HepG2 (cell line): ENCODE results near the gene PPP6R2. TPM values are rescaled to one million over a fixed set of nuclear protein-coding genes. Genes with fewer than 3 reads are reported as not detected.

Experiments used
- DNMT1 ChIP-seq: sonication (generic); formaldehyde crosslinking; IDR thresholded peaks from 2 replicates; pipeline ENCODE4 v1.5.1; 2020; ENCODE audit warnings: mild to moderate bottlenecking, missing genetic modification reagents
- FOXK2 ChIP-seq: fragments of 450-650 bp; IDR thresholded peaks from 2 replicates; pipeline ENCODE4 v1.6.1; 2016
- HINFP ChIP-seq: sonication (generic); formaldehyde crosslinking; IDR thresholded peaks from 2 replicates; pipeline ENCODE4 v1.4.0; 2020; ENCODE audit warnings: low read depth, mild to moderate bottlenecking, missing genetic modification reagents
- HOXA9 ChIP-seq: sonication (generic); formaldehyde crosslinking; IDR thresholded peaks from 2 replicates; pipeline ENCODE4 v1.8.1; 2022; ENCODE audit warnings: missing genetic modification reagents, mild to moderate bottlenecking, moderate library complexity, borderline replicate concordance
- IKZF5 ChIP-seq: IDR thresholded peaks from 2 replicates; pipeline ENCODE4 v1.6.1; 2018; ENCODE audit warnings: missing genetic modification reagents, mild to moderate bottlenecking, missing compliant biosample characterization
- MXD3 ChIP-seq: IDR thresholded peaks from 2 replicates; pipeline ENCODE4 v1.6.1; 2016; ENCODE audit warnings: mild to moderate bottlenecking, missing biosample characterization, missing genetic modification reagents
- NFYB ChIP-seq: sonication (generic); formaldehyde crosslinking; IDR thresholded peaks from 2 replicates; pipeline ENCODE4 v1.4.0; 2020; ENCODE audit warnings: missing genetic modification reagents
- NR2F1 ChIP-seq, 2 experiments: fragments of 450-650 bp in 1 of 2; formaldehyde crosslinking in 1 of 2; IDR thresholded peaks; 2 replicates each; pipeline versions ENCODE4 v1.5.0 to v1.6.1; 2016 to 2020; ENCODE audit warnings: mild to moderate bottlenecking in 1 of 2, missing compliant biosample characterization in 1 of 2, missing genetic modification reagents in 1 of 2, moderate library complexity in 1 of 2
- SAFB2 ChIP-seq: sonication (generic); formaldehyde crosslinking; IDR thresholded peaks from 2 replicates; pipeline ENCODE4 v1.5.1; 2020; ENCODE audit warnings: missing genetic modification reagents, low read depth, mild to moderate bottlenecking, borderline replicate concordance
- TFAP4 ChIP-seq: sonication (generic); IDR thresholded peaks from 2 replicates; pipeline ENCODE4 v1.6.1; 2016; ENCODE audit warnings: low read depth, borderline replicate concordance
- ZBTB38 ChIP-seq: sonication (generic); formaldehyde crosslinking; IDR thresholded peaks from 2 replicates; pipeline ENCODE4 v1.5.1; 2020; ENCODE audit warnings: mild to moderate bottlenecking, missing genetic modification reagents
- ZFP1 ChIP-seq: IDR thresholded peaks from 2 replicates; pipeline ENCODE4 v1.6.1; 2016
- ZKSCAN8 ChIP-seq: IDR thresholded peaks from 2 replicates; pipeline ENCODE4 v1.6.1; 2016; ENCODE audit warnings: borderline replicate concordance, missing genetic modification reagents, missing compliant biosample characterization
- ZMAT5 ChIP-seq: sonication (generic); formaldehyde crosslinking; IDR thresholded peaks from 2 replicates; pipeline ENCODE4 v1.5.0; 2020; ENCODE audit warnings: mild to moderate bottlenecking, low read depth, missing genetic modification reagents, borderline replicate concordance
- ZNF281 ChIP-seq: sonication (generic); formaldehyde crosslinking; IDR thresholded peaks from 2 replicates; pipeline ENCODE4 v1.4.0; 2020; ENCODE audit warnings: missing genetic modification reagents, borderline replicate concordance
- ZNF766 ChIP-seq: sonication (generic); formaldehyde crosslinking; IDR thresholded peaks from 2 replicates; pipeline ENCODE4 v1.5.0; 2020; ENCODE audit warnings: missing genetic modification reagents, borderline replicate concordance
- ZSCAN5A ChIP-seq: sonication (generic); formaldehyde crosslinking; IDR thresholded peaks from 2 replicates; pipeline ENCODE4 v1.8.0; 2022; ENCODE audit warnings: mild to moderate bottlenecking, missing genetic modification reagents, borderline replicate concordance
- polyA plus RNA-seq, 8 experiments: library from polyadenylated mRNA; depleted of rRNA in 3 of 8; stranded (reverse) in 7 of 8; unstranded in 1 of 8; fragments of >200 nt; fragmentation: Illumina TruSeq in 4 of 8; extraction: Trizol in 4 of 8; gene quantifications; 2 replicates each; pipeline versions ENCODE4 v1.2.1 to v1.2.3, GENCODE V29; 2011 to 2016; ENCODE audit warnings: low read depth in 4 of 8, missing spikeins in 1 of 8, mixed read lengths in 1 of 8; ENCODE audit not compliant: insufficient read depth in 1 of 8
- total RNA-seq, 5 experiments: library from RNA; depleted of rRNA; stranded (reverse); fragments of >200 nt; fragmentation: Illumina TruSeq; extraction: Trizol; gene quantifications; 2 replicates each; pipeline ENCODE4 v1.2.3, GENCODE V29; 2016; ENCODE audit warnings: low read depth in 1 of 5

Gene PPP6R2
- total and polyA plus RNA-seq, 2 of the 13 experiments (the other 11 are each of a cell fraction or from before 2014, with no cell fraction given): 55.0 to 102 TPM

GRCh38 chr22:50296658-50297490, 46.3 kb upstream of the PPP6R2 start (continued):
- TF ChIP-seq HINFP: no peak; the same call in 1 of the 2 replicates
- TF ChIP-seq HOXA9 (CRISPR knock-in tag): no peak
- TF ChIP-seq ZBTB38: peak; percentile 32; the same call in 1 of the 2 replicates
- TF ChIP-seq ZFP1: no peak
- TF ChIP-seq ZSCAN5A (CRISPR knock-in tag): no peak
- TF ChIP-seq SAFB2 (CRISPR knock-in tag): no peak
- no peak for TF ChIP-seq NFYB (CRISPR knock-in tag)
- no peak for TF ChIP-seq NR2F1 (CRISPR knock-in tag; IDR thresholded peaks at IDR 0.05)
- no peak for TF ChIP-seq IKZF5 (CRISPR knock-in tag)
- no peak for TF ChIP-seq ZNF281 (CRISPR knock-in tag)
- 0 out of 2 replicates have a peak, but pooled peaks have one; percentile 52 for TF ChIP-seq TFAP4
- TF ChIP-seq MXD3: no peak
- 0 out of 2 replicates have a peak, but pooled peaks have one; percentile 31 for TF ChIP-seq DNMT1
- no peak for TF ChIP-seq ZKSCAN8 (CRISPR knock-in tag)
- TF ChIP-seq ZMAT5 (CRISPR knock-in tag): no peak
- TF ChIP-seq ZNF766 (CRISPR knock-in tag): no peak
- no peak for TF ChIP-seq FOXK2
